GM10266 (cell line): ENCODE data around the gene SLC25A38.

Experiments used
- DNase-seq: peaks from one replicate; pipeline ENCODE4 v3.0.0; 2012; ENCODE audit errors: extremely low spot score
- CTCF ChIP-seq: IDR thresholded peaks from 2 replicates; pipeline ENCODE4 v1.5.1; 2012; ENCODE audit warnings: mild to moderate bottlenecking, low read depth; ENCODE audit not compliant: control insufficient read depth, insufficient read depth; ENCODE audit errors: missing control alignments

SLC25A38 gene, protein sequence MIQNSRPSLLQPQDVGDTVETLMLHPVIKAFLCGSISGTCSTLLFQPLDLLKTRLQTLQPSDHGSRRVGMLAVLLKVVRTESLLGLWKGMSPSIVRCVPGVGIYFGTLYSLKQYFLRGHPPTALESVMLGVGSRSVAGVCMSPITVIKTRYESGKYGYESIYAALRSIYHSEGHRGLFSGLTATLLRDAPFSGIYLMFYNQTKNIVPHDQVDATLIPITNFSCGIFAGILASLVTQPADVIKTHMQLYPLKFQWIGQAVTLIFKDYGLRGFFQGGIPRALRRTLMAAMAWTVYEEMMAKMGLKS

GRCh38 chr3:39383045-39383880 is at the start of gene SLC25A38:
TSS of gene SLC25A38 (plus strand) at chr3:39383370. CDS start at chr3:39383725, 355 bp downstream.
- TF ChIP-seq CTCF: peak; percentile 34
- peak; percentile 78 for DNase-seq

DNA sequence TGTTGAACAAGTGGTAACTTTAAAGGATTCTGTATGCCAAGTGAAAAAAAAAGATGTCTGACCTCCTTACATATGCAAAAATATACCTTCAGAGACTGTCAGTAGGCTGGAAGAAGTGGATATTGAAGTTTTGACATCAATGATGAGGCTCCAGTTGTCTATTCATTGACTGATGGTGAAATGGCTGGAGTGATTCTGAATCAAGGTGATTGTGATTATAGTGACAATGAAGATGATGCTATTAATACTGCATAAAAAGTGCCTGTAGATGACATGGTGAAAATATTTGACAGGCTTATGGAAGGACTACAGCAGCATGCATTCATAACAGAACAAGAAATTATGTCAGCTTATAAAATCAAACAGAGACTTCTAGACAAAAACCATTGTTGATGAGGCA is 49.6 kb upstream of the SLC25A38 start:
- DNase-seq: no peak
- no peak for TF ChIP-seq CTCF

DNA sequence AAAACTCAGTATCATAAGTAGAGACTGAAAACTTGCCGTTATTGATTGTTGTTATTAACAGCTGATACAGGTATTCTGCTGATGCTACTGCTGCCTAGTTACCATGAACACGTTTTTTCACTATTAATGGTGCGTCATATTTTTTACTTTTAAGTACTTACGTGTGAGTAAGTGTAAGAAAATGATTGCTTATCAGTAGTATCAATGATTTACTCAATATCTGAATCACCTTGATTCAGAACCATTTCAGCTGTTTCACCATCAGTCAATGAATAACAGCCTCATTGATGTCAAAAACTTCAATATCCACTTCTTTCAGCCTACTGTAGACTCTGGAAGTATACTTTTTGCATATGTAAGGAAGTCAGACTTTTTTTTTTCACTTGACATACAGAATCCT is 49.0 kb upstream of the SLC25A38 start:
- TF ChIP-seq CTCF: no peak
- DNase-seq: no peak

DNA sequence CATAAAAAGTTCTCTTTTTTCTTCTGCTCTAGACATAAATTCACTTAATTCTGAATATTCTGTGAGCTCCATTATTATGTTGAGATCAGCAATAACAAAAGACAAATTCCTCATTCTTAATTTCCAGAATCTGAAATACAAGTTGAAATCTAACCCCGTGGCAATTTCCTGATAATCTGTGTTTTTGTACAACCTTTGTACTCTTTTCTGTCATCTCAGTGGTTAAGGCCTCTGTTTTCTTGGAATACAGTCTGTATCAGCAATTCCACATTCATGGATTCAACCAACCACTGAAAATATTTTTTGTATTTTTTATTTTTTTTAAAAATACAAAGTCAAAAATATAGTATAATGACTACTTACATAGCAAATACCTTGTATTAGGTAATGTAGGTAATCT is 45.0 kb upstream of the SLC25A38 start:
- TF ChIP-seq CTCF: no peak
- DNase-seq: no peak

DNA sequence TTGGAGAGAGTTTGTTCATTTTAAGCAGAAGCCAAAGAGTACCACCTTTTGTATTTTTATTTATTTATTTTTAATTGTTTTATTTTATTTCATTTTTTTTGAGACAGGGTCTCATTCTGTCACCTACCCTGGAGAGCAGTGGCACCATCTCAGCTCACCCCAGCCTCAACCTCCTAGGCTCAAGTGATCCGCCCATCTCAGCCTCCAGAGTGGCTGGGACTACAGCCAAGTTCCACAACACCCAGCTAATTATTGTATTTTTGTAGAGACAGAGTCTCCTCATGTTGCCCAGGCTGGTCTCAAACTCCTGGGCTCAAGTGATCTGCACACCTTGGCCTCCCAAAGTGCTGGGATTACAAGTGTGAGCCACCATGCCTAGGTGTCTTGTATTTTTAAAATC is 44.1 kb upstream of the SLC25A38 start:
- DNase-seq: no peak
- TF ChIP-seq CTCF: no peak

DNA sequence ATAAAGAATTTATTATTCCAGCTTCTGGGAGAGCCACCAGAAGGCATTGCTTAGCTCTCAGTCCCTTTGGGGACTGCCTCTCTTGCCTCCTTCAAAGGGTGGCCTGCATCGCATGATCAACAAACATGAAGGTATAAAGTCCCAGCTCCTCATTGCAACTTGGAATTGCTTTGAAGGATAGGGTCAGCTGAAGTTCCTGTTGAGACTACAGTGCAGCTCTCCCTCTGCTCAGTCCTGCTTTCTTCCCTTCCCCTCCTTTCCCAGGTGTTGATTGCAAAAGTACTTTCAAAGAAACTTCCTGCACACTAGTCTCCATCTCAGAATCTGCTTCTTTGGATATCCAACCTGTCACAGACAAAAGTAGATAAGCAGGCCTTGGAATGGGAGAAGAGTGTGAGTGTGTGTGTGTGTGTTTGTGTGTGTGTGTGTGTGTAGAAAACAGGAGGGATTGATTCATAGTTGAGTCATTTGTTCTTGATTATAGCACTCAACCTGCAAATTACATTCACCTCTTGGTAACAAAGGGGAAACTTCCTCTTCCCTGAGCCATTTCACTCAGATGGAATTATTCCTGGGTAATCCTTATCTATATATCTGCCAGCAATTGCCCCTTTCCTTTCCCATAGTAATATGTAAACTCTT is 40.0 kb upstream of the SLC25A38 start:
- no peak for TF ChIP-seq CTCF
- DNase-seq: no peak
